GM12891 (cell line): ENCODE data around the gene ABL1.
"Not testable (repeated sequence)": the region's sequence is repeated elsewhere in the genome, so short reads cannot be mapped to it uniquely, and the experiment has no call there.

Experiments
- DNase-seq: peaks from one replicate; pipeline ENCODE4 v3.0.0; 2011; ENCODE audit warnings: low spot score; ENCODE audit not compliant: insufficient read length
- FAIRE-seq: peaks from 2 replicates; lab custom pipeline; 2011; peaks lifted over from hg19 to GRCh38; lab: Jason Lieb, UNC
- PAX5 ChIP-seq: IDR thresholded peaks from 2 replicates; pipeline ENCODE4 v1.6.1; 2011; ENCODE audit warnings: low read length, moderate library complexity, mild to moderate bottlenecking; ENCODE audit not compliant: insufficient read depth, severe bottlenecking
- POLR2A ChIP-seq: IDR thresholded peaks from 2 replicates; pipeline ENCODE4 v1.6.1; 2011; ENCODE audit warnings: low read depth, low read length, control low read depth
- POLR2AphosphoS5 ChIP-seq: IDR thresholded peaks from 2 replicates; pipeline ENCODE4 v1.6.1; 2011; ENCODE audit warnings: low read depth, low read length, control low read depth
- POU2F2 ChIP-seq: IDR thresholded peaks from 2 replicates; pipeline ENCODE4 v1.6.1; 2011; ENCODE audit warnings: low read depth, mild to moderate bottlenecking, control low read depth, low read length, moderate library complexity
- SPI1 ChIP-seq: IDR thresholded peaks from 2 replicates; pipeline ENCODE4 v1.6.1; 2011; ENCODE audit warnings: low read depth, low read length, control low read depth
- TAF1 ChIP-seq: IDR thresholded peaks from 2 replicates; pipeline ENCODE4 v1.6.1; 2011; ENCODE audit warnings: low read depth, low read length, control low read depth

Gene ABL1

DNA sequence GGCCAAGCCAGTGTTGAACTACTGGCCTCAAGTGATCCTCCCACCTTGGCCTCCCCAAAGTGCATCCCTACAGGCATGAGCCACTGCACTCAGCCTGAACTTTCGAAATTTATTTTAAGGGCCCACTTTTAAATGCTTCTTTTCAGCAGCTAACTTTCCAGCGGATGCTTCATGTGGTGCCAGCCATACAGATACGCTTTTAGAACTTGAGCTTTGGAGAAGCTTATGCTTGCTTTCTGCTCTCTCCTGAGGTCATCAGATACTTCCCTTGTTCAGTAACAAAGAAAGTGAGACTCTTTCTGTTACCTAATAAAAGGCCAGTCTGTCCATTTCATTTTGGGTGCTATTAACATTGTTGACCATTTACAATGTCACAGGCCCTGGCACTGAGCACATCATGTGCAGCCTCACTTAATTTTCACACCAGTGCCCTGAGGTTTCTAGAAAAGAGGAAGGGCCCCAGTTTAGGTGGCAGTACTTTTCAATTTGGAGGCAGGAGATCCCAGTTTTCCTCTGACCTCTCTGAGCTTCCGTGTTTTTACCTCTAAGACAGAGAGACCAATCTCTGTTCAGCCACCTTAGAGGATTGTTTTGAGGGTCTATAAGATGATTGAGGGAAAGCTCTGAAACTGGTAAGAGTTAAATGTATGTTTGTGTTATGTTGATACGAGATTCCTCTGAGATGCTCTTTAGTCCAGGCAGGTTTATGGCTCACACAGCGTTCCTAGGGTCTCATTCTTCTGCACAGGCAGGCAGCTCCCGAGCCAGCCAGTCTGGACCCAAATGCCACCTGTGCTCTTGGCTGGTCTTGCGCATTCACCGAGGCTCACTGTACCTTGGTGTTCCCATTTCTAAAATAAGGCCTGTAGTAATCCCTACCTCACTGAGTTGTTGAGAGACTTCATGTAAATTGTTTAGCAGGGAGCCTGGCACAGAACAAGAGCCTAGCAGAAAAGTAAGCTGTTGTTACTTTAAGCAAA lies 4.4 kb downstream of the ABL1 start:
- FAIRE-seq (no peak), DNase-seq (no peak)
- TF ChIP-seq SPI1 (peak; percentile 51), PAX5 (no peak)

DNA sequence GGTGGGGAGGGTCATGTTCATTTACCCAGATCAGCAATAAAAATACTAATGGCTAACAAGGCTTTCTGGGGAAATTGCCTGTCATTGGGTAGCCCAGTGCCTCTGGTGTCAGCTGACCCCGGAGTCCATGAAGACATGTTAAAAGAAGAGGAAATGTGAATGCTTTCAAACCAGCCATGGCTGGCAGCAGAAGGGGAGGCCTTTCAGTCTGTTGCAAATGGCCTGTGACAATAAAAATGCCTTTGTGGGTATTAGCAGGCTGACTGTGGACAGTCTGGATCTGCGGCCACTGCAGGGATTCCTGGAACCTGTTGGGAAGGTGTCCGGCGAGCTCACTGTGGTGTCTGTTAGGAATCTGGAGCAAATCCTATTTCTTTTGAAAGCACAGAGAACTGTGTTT lies 7.5 kb downstream of the ABL1 start:
- DNase-seq: no peak
- TF ChIP-seq POLR2AphosphoS5: no peak
- no peak for TF ChIP-seq POU2F2
- no peak for TF ChIP-seq PAX5
- no peak for TF ChIP-seq POLR2A
- no peak for TF ChIP-seq TAF1
- TF ChIP-seq SPI1: no peak
- no peak for FAIRE-seq

DNA sequence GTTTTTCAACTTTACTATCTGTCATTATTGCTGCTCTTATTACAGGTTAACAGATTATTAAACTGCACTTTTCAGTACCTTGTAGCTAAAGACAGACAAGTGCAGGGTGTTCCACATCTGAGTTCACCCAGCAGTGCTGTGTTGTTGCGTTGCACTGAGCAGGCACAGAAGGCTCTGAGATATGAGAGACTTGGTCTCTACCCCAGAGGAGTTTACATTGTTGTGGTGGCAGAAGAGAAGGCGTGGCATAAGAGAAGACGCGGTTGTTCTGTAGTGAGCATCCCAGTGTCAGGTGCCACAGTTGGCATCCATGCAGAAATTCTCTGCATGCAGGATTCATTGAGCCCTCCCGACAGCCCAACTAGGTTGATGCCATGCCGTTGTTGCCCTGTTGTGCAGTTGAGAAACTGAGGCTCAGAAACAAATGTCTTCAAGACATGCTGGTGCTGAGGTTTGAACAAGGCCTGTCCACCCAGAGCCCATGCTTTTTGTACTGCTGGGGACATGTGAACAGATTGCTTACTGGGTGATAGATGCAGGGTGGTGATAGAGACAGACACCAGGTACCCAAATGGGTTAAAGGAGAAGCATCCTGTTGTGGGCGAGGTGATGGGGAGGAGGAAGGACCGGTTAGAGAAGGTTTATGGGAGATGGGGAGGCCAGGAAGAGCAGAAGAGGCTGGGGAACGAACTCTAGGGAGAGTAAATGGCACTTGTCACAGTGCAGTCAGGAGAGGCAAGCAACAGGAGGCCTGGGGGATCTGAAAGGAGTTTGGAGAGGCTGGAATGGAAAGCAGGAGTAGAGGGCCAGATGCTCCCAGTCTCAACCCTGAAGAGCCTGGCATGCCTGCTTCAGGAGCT lies 8.2 kb downstream of the ABL1 start:
- TF ChIP-seq SPI1 (no peak), POLR2A (no peak), POLR2AphosphoS5 (no peak), PAX5 (no peak), POU2F2 (no peak), TAF1 (no peak)
- FAIRE-seq (no peak), DNase-seq (no peak)

DNA sequence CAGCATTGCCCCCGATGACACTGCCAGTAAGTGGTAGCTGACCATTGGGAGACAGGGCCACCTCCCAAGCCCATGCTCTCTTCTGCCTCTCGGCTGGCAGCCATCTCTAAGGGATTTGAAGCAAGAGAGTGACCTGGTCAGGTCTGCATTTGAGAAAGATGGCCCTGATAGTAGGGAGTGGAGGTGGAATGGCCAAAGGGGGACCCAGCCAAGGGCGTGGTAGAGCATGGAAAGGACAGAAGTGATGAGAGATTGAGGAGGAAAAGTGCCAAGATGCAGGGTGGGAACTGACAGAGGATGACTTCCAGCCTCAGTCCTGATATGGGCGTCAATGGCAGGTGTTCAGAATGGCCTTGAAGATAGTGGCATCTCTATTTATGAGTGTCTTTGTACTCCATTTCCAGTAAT lies 9.0 kb downstream of the ABL1 start:
- FAIRE-seq (no peak), DNase-seq (no peak)
- no peak for TF ChIP-seq PAX5

DNA sequence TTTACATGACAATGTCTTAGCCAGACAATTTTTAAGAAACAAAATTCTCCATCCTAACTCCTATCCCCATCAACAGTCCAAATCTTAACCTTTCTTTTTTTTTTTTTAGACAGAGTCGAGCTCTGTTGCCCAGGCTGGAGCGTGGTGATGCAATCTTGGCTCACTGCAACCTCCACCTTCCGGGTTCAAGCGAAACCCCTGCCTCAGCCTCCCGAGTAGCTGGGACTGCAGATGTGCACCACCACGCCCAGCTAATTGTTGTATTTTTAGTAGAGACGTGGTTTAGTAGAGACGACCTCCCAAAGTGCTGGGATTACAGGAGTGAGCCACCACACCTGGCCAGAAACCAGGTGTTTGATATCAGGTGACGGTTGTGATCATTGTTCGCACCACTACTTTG lies 10.2 kb downstream of the ABL1 start:
- no peak for DNase-seq
- no peak for FAIRE-seq
- no peak for TF ChIP-seq POLR2A
- TF ChIP-seq POU2F2: no peak
- no peak for TF ChIP-seq PAX5
- TF ChIP-seq POLR2AphosphoS5: no peak
- TF ChIP-seq TAF1: no peak
- no peak for TF ChIP-seq SPI1

DNA sequence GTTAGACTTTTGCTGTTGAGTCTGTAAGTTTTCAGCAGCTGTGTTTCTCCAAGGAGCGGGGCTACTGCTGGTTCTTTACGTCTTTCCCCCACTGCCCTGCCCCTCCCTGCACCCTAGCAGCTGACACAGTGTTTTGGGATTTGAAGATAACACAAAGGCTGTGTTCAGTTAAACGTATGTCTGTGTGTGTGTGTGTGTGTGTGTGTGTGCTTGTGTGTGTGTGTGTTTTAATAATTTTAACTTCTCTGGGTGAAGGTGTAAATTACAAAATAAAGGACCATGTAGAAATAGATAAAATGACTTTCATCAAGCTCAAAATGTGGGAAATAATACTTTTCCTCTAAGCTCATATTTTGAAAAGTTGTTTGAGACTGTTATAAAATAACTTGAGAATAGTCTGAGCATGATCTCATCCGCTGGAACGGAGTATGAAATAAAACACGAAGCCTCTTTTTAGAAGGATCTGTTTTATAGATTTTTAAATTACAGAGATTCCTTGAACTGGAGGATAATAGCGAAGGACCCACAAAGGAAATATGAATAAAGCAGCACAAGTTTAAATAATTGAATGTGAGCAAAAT lies 10.9 kb downstream of the ABL1 start:
- no peak for TF ChIP-seq POLR2AphosphoS5
- no peak for TF ChIP-seq POLR2A
- TF ChIP-seq TAF1: no peak
- TF ChIP-seq POU2F2: no peak
- no peak for TF ChIP-seq PAX5
- no peak for TF ChIP-seq SPI1
- FAIRE-seq (no peak), DNase-seq (no peak)

DNA sequence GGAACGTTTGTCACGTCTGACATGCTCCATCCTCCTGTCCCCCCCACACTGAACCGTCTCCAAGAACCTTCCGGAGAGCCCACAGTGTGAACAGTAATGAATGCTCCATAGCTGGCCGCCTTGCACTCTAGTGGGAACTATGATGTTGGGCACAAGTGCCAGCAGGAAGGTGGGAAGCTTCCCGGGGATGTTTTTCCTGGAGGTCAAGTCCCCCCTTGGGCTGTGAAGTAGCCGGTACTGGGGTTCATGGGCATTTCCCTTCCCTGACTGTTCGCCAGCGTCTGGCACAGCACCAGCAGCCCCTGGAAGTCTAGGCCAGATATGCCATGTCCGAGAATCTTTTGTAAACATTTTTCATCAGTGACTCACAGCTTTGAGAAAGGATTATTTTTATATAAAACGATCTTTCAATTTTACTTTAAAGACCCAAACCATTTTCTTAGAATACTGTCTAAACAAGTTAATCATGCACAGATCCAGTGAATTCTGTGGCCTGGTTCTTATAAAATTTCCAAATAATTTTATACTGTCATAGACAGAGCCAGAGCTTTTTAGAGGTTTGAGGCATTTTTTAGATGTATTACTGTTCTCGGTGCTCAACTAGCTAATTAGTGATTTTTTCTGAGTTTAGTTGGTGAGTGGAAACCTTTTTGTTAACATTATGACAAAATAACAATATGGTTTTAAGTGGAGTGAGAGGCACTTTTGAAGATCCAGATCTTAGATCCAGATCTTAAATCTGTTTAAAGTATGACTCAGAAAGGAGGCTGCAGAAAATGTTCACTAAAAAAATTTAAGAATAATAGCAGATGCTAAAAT lies 11.6 kb downstream of the ABL1 start:
- DNase-seq (no peak), FAIRE-seq (no peak)
- TF ChIP-seq POU2F2 (no peak), POLR2AphosphoS5 (no peak), PAX5 (no peak), TAF1 (no peak), POLR2A (no peak), SPI1 (no peak)

DNA sequence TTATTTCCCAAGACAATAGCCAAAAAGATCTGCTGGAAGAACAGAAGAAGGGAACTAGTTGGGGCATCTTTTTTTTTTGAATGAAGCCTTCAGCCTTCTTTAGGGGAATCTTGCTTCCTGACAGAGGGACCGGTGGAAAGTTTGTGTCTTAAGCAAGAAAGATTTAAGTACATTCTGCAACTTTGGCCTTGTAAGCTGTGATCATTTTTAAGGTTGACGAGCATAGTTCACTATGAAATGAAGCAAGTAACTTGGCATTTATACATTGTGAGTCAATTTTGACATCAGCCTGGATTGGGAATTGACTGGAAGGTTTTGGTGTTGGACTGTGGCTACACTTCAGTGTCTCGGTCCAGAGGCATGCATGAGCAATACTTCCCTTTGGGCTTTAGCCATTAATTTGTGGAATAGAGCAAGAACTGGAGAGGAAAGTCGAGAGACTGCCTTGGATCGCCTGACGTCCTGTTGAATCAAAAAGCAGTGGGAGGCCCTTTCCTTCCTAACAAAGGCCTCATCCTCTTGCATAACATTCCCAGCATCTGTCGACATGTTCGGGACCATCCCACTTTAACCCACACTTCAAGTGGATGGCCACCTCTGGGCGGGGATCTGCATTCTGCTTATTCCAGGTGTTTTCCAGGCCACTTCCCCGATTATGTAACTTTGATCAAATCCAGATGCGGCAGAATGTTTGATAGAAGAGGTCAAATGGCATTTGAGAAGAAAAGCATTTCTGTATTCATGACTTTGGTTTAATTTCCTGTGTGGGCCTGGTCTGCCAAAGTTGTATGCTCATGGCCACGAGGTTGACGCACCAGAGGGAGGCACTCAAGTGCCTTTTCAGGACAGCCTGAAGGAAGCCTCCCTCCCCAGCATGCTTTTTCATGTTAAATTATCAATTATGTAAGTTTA lies 12.5 kb downstream of the ABL1 start:
- DNase-seq (no peak), FAIRE-seq (no peak)
- TF ChIP-seq SPI1 (no peak), POLR2AphosphoS5 (no peak), POU2F2 (no peak), POLR2A (no peak), TAF1 (no peak), PAX5 (no peak)

DNA sequence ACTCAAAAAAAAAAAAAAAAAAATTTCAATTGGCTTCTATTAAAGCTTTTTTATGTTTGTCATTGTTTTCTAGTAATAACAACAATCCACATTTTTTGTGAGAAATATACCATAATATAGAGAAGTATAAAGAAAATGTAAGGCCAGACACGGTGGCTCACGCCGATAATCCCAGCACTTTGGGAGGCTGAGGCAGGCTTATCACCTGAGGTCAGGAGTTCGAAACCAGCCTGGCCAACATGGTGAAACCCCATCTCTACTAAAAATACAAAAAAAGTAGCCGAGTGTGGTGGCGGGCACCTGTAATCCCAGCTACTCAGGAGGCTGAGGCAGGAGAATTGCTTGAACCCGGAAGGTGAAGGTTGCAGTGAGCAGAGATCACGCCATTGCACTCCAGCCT lies 13.5 kb downstream of the ABL1 start:
- DNase-seq, FAIRE-seq: not testable (repeated sequence)
